NCI-H1436 (cell line): ENCODE data around the gene IMMP2L.

Experiments used
- DNase-seq: peaks from one replicate; lab custom pipeline; 2025; lab: John Stamatoyannopoulos, UW

Gene IMMP2L

GRCh38 chr7:111392294-111392693 lies 170.0 kb downstream of the IMMP2L start:
- no peak for DNase-seq

GRCh38 chr7:111390000-111390399 lies 172.3 kb downstream of the IMMP2L start:
- no peak for DNase-seq

- no peak for DNase-seq
Observed at GRCh38 chr7:111388912-111389311, 173.4 kb downstream of the IMMP2L start.

- no peak for DNase-seq
Observed at GRCh38 chr7:111388016-111388415, 174.3 kb downstream of the IMMP2L start.

GRCh38 chr7:111384065-111384891 lies 178.0 kb downstream of the IMMP2L start:
- no peak for DNase-seq

GRCh38 chr7:111383133-111383532 lies 179.2 kb downstream of the IMMP2L start:
- DNase-seq: no peak

GRCh38 chr7:111381590-111381989 lies 180.7 kb downstream of the IMMP2L start:
- DNase-seq: no peak

GRCh38 chr7:111380945-111381344 lies 181.3 kb downstream of the IMMP2L start:
- no peak for DNase-seq

- no peak for DNase-seq
Observed at GRCh38 chr7:111374027-111374426, 188.3 kb downstream of the IMMP2L start.

GRCh38 chr7:111371437-111371836 lies 190.9 kb downstream of the IMMP2L start:
- DNase-seq: no peak

- no peak for DNase-seq
Observed at GRCh38 chr7:111370002-111370401, 192.3 kb downstream of the IMMP2L start.

- DNase-seq: no peak
Observed at GRCh38 chr7:111368381-111369065, 193.8 kb downstream of the IMMP2L start.

- no peak for DNase-seq
Observed at GRCh38 chr7:111364413-111364812, 197.9 kb downstream of the IMMP2L start.

GRCh38 chr7:111363099-111363498 lies 199.2 kb downstream of the IMMP2L start:
- no peak for DNase-seq

- no peak for DNase-seq
Observed at GRCh38 chr7:111362506-111363054, 199.7 kb downstream of the IMMP2L start.

GRCh38 chr7:111358915-111359314 lies 203.4 kb downstream of the IMMP2L start:
- no peak for DNase-seq

- DNase-seq: no peak
Observed at GRCh38 chr7:111357691-111358090, 204.6 kb downstream of the IMMP2L start.

- DNase-seq: no peak
Observed at GRCh38 chr7:111356941-111357340, 205.4 kb downstream of the IMMP2L start.

GRCh38 chr7:111352319-111352718 lies 210.0 kb downstream of the IMMP2L start:
- DNase-seq: no peak

- DNase-seq: no peak
Observed at GRCh38 chr7:111346219-111346618, 216.1 kb downstream of the IMMP2L start.

- no peak for DNase-seq
Observed at GRCh38 chr7:111343017-111343416, 219.3 kb downstream of the IMMP2L start.

- DNase-seq: no peak
Observed at GRCh38 chr7:111339006-111339405, 223.3 kb downstream of the IMMP2L start.

- no peak for DNase-seq
Observed at GRCh38 chr7:111333010-111333409, 229.3 kb downstream of the IMMP2L start.
